GM12801 (cell line): ENCODE measurements around the gene DEFB125.

Experiments used
- TF ChIP-seq, protein P1 (sequence below): IDR thresholded peaks from one replicate; pipeline ENCODE4 v1.5.1; 2011; ENCODE audit warnings: control low read depth; ENCODE audit not compliant: insufficient read length; ENCODE audit errors: extremely low read depth

Gene DEFB125, protein sequence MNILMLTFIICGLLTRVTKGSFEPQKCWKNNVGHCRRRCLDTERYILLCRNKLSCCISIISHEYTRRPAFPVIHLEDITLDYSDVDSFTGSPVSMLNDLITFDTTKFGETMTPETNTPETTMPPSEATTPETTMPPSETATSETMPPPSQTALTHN

DNA sequence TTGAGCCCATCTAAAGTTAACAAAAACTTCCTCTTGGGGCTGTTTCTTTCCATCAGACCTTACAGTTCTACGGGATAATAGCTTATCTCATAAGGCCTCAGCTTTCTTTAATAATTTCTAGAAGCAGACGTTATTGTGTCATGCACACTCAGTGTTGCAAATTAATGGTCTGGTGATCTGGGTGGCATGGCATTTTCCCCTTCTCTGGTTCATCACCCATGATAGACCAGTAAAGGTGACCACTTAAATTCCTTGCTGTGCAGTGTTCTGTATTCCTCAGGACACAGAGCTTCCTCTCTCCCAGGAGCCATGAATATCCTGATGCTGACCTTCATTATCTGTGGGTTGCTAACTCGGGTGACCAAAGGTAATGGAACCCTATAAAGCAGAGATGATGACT, at the start of gene DEFB125:
DEFB125 (plus strand) TSS at position 272 of the 400 bp plus-strand sequence; CDS start at position 310, 38 bp downstream.
- TF ChIP-seq, protein P1, sequence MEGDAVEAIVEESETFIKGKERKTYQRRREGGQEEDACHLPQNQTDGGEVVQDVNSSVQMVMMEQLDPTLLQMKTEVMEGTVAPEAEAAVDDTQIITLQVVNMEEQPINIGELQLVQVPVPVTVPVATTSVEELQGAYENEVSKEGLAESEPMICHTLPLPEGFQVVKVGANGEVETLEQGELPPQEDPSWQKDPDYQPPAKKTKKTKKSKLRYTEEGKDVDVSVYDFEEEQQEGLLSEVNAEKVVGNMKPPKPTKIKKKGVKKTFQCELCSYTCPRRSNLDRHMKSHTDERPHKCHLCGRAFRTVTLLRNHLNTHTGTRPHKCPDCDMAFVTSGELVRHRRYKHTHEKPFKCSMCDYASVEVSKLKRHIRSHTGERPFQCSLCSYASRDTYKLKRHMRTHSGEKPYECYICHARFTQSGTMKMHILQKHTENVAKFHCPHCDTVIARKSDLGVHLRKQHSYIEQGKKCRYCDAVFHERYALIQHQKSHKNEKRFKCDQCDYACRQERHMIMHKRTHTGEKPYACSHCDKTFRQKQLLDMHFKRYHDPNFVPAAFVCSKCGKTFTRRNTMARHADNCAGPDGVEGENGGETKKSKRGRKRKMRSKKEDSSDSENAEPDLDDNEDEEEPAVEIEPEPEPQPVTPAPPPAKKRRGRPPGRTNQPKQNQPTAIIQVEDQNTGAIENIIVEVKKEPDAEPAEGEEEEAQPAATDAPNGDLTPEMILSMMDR, result no peak

DNA sequence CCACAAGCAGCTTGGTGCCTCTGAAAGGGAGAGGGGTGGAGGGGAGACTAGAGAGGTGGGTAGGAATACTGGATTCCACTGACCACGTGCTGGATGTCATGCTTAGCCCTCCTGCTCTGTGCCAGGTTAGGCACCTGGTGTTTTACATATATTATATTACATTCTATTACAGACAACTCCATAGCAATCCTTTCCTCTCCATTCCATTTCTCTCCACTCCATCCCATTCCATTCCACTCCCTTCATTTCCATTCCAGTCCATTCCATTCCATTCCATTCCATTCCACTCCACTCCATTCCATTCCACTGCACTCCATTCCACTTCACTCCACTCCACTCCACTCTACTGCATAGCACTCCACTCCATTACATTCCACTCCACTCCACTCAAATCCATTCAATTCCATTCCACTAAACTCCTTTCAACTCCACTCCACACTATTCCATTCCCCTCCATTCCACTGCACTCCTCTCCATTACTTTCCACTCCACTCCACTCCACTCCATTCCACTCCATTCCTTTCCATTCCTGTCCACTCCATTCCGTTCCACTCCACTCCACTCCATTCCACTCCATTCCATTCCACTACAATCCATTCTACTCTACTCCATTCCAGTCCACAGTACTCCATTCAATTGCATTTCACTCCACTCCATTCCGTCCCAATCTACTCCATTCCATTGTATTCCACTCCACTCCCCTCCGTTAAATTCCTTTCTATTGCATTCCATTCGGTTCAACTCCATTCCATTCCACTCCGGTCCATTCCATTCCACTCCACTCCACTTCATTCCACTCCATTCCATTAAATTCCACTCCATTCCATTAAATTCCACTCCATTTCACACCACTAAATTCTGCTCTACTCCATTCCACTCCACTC, 27.2 kb upstream of the DEFB125 start:
- TF ChIP-seq, protein P1, result no peak

DNA sequence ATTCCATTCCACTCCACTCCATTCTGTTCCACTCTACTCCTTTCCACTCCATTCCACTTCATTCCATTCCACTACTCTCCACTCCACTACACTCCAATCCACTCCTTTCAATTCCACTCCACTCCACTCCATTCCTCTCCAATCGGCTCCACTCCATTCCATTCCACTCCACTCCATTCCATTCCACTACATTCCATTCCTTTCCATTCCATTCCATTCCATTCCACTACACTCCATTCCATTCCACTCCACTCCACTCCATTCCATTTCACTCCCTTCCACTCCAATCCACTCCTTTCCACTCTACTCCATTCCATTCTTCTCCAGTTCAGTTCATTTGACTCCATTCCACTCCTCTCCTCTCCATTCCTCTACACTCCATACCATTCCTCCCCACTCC, 26.2 kb upstream of the DEFB125 start:
- TF ChIP-seq, protein P1, result no peak

DNA sequence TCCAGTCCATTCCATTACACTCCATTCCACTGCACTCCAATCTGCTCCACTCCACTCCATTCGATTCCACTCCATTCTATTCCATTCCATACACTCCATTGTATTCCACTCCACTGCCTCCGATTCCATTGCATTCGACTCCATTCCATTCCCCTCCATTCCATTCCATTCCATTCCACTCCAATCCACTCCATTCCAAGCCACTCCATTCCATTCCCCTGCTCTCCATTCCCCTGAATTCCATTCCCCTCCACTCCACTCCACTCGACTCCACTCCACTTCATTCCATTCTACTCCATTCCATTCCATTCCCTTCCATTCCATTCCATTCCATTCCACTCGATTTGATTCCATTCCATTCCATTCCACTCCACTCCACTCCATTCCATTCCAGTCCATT, 25.7 kb upstream of the DEFB125 start:
- TF ChIP-seq, protein P1, result no peak

DNA sequence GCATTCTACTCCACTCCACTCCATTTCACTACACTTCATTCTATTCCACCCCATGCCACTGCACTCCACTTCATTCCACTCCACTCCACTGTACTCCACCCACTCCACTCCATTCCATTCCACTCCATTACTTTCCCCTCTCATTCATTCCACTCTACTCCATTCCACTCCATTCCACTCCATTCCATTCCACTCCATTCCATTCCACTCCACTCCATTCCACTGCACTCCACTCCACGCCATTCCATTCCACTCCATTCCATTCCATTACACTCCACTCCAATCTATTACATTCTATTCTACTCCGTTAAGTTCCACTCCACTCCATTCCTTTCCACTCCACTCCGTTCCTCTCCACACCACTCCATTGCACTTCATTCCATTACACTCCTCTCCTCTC, 25.0 kb upstream of the DEFB125 start:
- TF ChIP-seq, protein P1, result no peak

DNA sequence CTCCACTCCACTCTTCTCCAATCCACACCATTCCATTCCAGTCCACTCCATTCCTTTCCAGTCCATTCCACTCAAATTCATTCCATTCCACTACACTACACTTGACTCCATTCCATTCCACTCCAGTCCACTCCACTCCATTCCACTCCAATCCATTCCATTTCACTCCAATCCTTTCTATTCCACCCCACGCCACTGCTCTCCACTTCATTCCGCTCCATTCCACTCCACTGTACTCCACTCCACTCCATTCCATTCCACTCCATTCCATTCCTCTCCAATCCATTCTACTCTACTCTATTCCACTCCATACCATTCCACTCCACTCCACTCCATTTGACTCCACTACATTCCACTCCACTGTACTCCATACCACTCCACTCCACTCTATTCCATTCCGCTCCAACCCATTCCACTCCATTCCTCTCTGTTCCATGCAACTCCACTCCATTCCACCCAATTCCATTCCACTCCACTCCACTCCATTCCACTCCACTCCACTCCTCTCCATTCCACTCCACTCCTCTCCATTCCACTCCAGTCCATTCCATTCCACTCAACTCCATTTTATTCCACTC, 23.4 kb upstream of the DEFB125 start:
- TF ChIP-seq, protein P1, result no peak

DNA sequence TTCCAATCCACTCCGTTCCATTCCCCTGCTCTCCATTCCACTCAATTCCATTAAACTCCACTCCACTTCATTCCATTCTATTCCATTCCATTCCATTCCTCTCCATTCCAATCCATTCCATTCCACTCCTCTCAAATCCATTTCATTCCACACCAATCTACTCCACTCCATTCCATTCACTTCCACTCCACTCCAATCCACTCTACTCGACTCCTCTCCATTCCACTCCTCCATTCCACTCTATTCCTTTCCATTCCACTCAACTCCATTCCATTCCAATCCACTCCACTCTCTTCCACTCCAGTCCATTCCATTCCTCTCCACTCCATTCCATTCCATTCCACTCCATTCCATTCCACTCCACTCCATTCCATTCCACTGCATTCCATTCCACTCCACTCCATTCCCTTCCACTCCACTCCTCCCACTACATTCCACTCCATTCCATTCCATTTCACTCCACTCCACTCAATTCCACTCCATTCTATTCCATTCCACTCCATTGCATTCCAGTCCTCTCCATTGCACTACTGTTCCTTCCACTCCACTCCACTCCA, 22.6 kb upstream of the DEFB125 start:
- TF ChIP-seq, protein P1, result no peak
